Loucy (cell line): Measurements from ENCODE around the gene VSIG10L2.

Experiments
- CTCF ChIP-seq: fragments of 200-600 bp; sonication (generic); conservative IDR thresholded peaks from 2 replicates; pipeline ENCODE4 v1.5.1; 2014; ENCODE audit warnings: mild to moderate bottlenecking, antibody characterized with exemption, low read length
- EZH2phosphoT487 ChIP-seq: fragments of 200-600 bp; IDR thresholded peaks from 2 replicates; pipeline ENCODE4 v1.6.1; 2018; ENCODE audit warnings: antibody characterized with exemption, mild to moderate bottlenecking, moderate library complexity, borderline replicate concordance

GRCh38 chr11:125930076-125930450 is 15.8 kb upstream of the VSIG10L2 start:
- TF ChIP-seq CTCF (no peak), EZH2phosphoT487 (no peak)
